HuH-7.5 (cell line): Measurements from ENCODE around the gene DIAPH3.

Experiments used
- DNase-seq: peaks from one replicate; pipeline ENCODE4 v3.0.0; 2011; ENCODE audit warnings: low spot score

The DIAPH3 gene

GRCh38 chr13:59950266-59950665, 213.5 kb downstream of the DIAPH3 start:
- DNase-seq, result no peak

- DNase-seq, result no peak
Observed at GRCh38 chr13:59948686-59949085, 215.0 kb downstream of the DIAPH3 start.

- no peak for DNase-seq
Observed at GRCh38 chr13:59946944-59947343, 216.8 kb downstream of the DIAPH3 start.

GRCh38 chr13:59931621-59932020, 232.1 kb downstream of the DIAPH3 start:
- no peak for DNase-seq

GRCh38 chr13:59924256-59924655, 239.5 kb downstream of the DIAPH3 start:
- no peak for DNase-seq

GRCh38 chr13:59915252-59915651, 248.5 kb downstream of the DIAPH3 start:
- no peak for DNase-seq

GRCh38 chr13:59914556-59914955, 249.2 kb downstream of the DIAPH3 start:
- DNase-seq, result no peak

- no peak for DNase-seq
Observed at GRCh38 chr13:59906413-59907049, 257.2 kb downstream of the DIAPH3 start.

- no peak for DNase-seq
Observed at GRCh38 chr13:59901191-59901590, 262.5 kb downstream of the DIAPH3 start.

GRCh38 chr13:59898066-59898465, 265.7 kb downstream of the DIAPH3 start:
- no peak for DNase-seq

GRCh38 chr13:59893266-59893665, 270.5 kb downstream of the DIAPH3 start:
- no peak for DNase-seq

GRCh38 chr13:59891053-59891452, 272.7 kb downstream of the DIAPH3 start:
- DNase-seq, result no peak

GRCh38 chr13:59890054-59890453, 273.7 kb downstream of the DIAPH3 start:
- DNase-seq, result no peak

- no peak for DNase-seq
Observed at GRCh38 chr13:59888408-59888807, 275.3 kb downstream of the DIAPH3 start.

GRCh38 chr13:59885076-59885475, 278.7 kb downstream of the DIAPH3 start:
- DNase-seq, result no peak

GRCh38 chr13:59883885-59884284, 279.8 kb downstream of the DIAPH3 start:
- DNase-seq, result no peak

GRCh38 chr13:59880468-59880867, 283.3 kb downstream of the DIAPH3 start:
- DNase-seq, result no peak

GRCh38 chr13:59879281-59879680, 284.4 kb downstream of the DIAPH3 start:
- no peak for DNase-seq

- no peak for DNase-seq
Observed at GRCh38 chr13:59877933-59878332, 285.8 kb downstream of the DIAPH3 start.

- DNase-seq, result no peak
Observed at GRCh38 chr13:59874973-59875372, 288.8 kb downstream of the DIAPH3 start.

- no peak for DNase-seq
Observed at GRCh38 chr13:59873856-59874255, 289.9 kb downstream of the DIAPH3 start.

- DNase-seq, result no peak
Observed at GRCh38 chr13:59873309-59873708, 290.4 kb downstream of the DIAPH3 start.

- no peak for DNase-seq
Observed at GRCh38 chr13:59867867-59868266, 295.9 kb downstream of the DIAPH3 start.

GRCh38 chr13:59865398-59865797, 298.3 kb downstream of the DIAPH3 start:
- no peak for DNase-seq

- DNase-seq, result no peak
Observed at GRCh38 chr13:59863621-59864020, 300.1 kb downstream of the DIAPH3 start.
